Stimulated activated CD4-positive, alpha-beta T cell treated with anti-CD3 and anti-CD28 coated beads, TNF-alpha, amount 100 ng/mL, for 1 hour (primary cell): ENCODE measurements around the gene PLEKHN1.

Experiments used
- DNase-seq, 3 donors: peaks; one replicate each; pipeline ENCODE4 v3.0.0-alpha.2; 2020; ENCODE audit warnings: low read depth in 3 of 3, low spot score in 1 of 3

The PLEKHN1 gene

DNA sequence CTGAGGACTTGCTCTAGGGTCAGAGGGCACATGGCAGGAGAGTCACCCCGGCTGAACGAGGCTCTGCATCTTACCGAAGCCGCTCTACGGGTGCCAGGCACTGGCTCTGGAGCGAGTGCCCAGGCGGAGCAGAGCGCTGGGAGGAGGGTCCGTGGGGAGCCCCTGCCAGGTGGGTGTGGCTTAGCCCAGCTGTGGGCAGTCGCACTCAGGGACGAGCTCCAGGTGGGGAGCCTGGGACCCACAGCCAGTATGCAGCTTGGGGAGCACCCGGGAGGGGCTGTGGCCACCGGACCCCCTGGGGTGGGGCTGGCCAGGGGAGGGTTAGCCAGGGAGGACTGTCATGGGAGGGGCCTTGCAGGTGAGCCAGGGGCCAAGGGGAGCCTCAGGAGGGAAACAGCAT is 57.4 kb downstream of the PLEKHN1 start:
- DNase-seq = no peak

DNA sequence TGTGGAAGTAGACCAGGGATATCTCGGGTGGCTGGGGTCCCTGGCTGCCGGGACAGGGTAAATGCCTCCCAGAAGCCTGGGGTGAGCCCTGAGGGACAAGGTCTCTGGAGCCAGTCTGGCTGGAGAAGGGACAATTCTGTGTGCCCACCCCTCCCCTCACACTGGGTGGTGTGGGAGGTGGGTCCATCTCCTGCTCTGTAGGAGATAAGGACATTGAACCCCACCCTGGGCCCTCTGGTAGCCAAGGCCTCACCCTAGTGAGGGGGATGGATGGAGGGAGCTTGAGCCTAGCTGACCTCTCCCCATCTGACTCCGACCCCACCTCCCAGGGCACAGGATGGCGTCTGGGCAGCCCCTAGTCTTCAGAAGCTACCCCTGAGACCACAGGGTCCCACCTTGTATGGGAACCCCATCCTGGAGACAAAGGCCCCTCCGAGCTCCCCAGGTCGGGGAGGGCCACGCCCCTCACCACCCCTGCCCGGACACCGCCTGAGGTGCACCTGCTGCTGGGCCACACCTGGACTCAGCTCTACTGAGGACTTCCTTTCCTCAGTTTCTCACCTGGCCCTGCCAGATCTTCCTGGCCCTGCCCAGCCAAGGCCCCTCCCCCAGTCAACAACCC is 58.0 kb downstream of the PLEKHN1 start:
- no peak for DNase-seq

DNA sequence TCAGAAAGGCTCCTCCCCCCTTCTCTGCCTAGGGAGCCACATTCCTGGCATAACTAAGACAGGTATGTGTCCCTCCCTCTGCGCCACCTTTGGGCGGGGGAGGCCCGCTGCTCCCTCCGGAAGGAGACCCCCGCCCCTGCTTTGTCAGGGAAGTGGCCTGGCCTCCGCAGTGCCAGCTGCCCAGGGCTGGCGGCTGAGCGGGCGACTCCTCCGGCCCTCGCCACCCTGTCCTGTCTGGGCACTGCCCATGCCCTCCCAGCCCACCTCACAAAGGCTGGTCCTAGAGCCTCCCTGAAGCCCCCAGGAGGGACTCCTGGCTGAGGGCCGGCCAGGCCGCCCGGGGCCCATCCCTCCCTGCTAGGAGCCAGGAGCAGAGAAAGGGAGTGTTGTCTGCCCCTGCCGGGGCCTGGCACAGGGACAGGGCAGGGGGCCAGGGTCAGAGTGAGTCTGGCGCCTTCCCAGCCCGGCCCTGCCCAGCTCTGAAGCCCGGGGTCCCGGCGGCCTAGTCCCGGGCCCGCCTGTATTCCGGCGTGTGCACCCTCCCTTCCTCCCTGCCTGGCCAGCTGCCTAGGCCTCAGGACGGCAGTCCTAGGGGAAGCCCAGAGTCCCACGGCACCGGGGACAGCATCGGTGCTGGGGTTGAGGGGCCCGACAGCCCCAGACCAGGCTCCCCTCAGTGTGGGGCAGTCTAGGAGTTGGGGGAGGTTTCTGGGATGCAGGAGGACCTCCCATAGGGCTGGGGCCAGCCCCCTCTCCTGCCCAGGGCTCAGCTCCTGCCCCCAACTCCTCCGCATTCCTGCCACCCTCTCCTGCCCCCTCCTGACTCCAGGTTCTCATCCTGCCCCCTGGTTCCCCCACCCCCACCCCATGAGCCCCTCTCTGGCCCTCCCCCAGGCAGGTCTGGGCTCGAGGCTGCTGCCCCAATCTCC is 58.8 kb downstream of the PLEKHN1 start:
- no peak for DNase-seq
